Activated T-cell treated with anti-CD3 and anti-CD28 coated beads, Interleukin-2, amount 50 U/mL, for 72 hours (primary cell): Measurements from ENCODE around the gene RICTOR. TPM values are rescaled to one million over a fixed set of nuclear protein-coding genes. Genes with fewer than 3 reads are reported as not detected.

Experiments
- ATAC-seq, 2 donors: fragments of 150-1000 bp; cut with Tn5 transposase; replicated peaks in 1 of 2; 2 replicates each; pipeline ENCODE4 v1.10.0; 2021; ENCODE audit warnings: moderate library complexity in 2 of 2, mild to moderate bottlenecking in 1 of 2
- DNase-seq, 2 donors: peaks; one replicate each; pipeline ENCODE4 v3.0.0; 2021 to 2022; ENCODE audit warnings: mixed read lengths in 1 of 2
- H3K27ac Mint-ChIP-seq: one replicate; pipeline ENCODE4 v1.8.0; 2022; ENCODE audit warnings: mild to moderate bottlenecking, moderate library complexity, mixed read lengths
- H3K27me3 Mint-ChIP-seq: one replicate; pipeline ENCODE4 v1.8.0; 2022; ENCODE audit warnings: low read depth, mixed read lengths
- H3K36me3 Mint-ChIP-seq, 2 donors: one replicate each; pipeline ENCODE4 v1.8.0; 2022; ENCODE audit warnings: mixed read lengths in 2 of 2, mild to moderate bottlenecking in 1 of 2; ENCODE audit not compliant: insufficient read depth in 2 of 2
- H3K4me1 Mint-ChIP-seq: one replicate; pipeline ENCODE4 v1.8.0; 2022; ENCODE audit warnings: low read depth, mixed read lengths
- H3K4me3 Mint-ChIP-seq, 2 donors: one replicate each; pipeline ENCODE4 v1.8.0; 2022; ENCODE audit warnings: mild to moderate bottlenecking in 2 of 2, mixed read lengths in 2 of 2, moderate library complexity in 2 of 2
- H3K9me3 Mint-ChIP-seq, 2 donors: one replicate each; pipeline ENCODE4 v1.8.0; 2022; ENCODE audit warnings: mixed read lengths in 2 of 2
- total RNA-seq, 2 donors: library from RNA; stranded (reverse); gene quantifications; one replicate each; pipeline ENCODE4 v1.2.3, GENCODE V29; 2022

Gene RICTOR
- total RNA-seq, 2 donors from 2014 or later: 34.6 to 47.0 TPM

DNA sequence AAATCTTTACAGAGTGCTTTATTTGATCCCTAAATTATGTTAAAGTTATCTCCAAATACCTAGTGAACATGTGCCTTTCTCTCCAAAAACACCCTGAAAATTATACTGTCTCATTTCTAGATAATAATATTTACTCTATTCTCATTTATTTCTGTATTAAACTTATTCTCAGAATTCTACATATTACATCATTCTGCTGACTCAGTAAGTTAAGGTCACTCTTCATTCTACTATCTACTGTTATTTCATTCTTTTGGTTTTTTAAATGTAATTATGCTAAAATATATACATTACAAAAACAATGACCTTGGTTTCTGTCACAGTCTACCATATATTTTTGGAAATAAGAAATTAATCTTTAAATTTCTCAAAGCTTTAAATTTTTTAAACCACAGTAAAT, 96.2 kb downstream of the RICTOR start:
- no peak overlapping the region for H3K27ac Mint-ChIP-seq
- H3K4me3 Mint-ChIP-seq: no peak overlapping the region
- peaks cover 0 to 10% of the 10 kb centered on the region in 2 donors for H3K36me3 Mint-ChIP-seq
- DNase-seq: no peak
- no peaks in the 10 kb centered on the region for H3K9me3 Mint-ChIP-seq
- no peaks in the 10 kb centered on the region for H3K4me1 Mint-ChIP-seq
- H3K27me3 Mint-ChIP-seq: no peaks in the 10 kb centered on the region
- no peak for ATAC-seq

DNA sequence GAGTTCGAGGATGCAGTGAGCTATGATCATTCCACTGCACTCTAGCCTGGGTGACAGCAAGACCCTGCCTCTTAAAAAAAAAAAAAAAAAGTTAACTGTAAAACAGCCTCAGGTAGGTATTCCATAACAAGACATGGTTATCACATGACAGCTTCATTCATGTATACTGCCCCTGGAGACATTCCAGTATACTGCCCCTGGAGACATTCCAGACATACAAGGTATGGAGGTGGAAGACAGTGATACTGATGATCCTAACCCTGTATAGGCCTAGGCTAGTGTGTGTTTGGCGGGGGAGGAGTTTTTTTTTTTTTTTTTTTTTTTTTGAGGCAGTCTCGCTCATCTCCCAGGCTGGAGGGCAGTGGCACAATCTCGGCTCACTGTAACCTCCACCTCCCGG, 105.5 kb downstream of the RICTOR start:
- Mint-ChIP-seq H3K4me1 (no peaks in the 10 kb centered on the region), H3K27ac (no peak overlapping the region), H3K9me3 (no peaks in the 10 kb centered on the region), H3K36me3 (peaks cover 0 to 1% of the 10 kb centered on the region in 2 donors), H3K27me3 (no peaks in the 10 kb centered on the region), H3K4me3 (no peak overlapping the region)
- no peak for DNase-seq
- no peak for ATAC-seq

DNA sequence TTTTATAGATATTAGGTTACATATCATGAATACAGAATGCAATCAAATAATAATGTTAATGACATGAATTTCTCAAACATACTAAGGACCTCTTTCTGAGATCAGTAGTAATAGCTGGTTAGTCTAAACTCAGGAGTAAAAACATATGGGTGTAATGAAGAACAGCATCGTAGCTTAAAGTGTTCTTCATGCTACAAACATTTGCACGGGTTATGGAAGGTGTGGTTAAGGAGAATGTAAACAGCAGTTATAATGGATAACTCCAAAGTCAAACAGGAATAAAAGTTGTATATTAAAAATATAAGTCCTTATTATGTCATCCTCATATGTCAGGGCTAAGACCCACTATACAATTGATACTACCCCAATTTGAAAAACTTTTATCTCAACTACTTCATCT, 112.5 kb downstream of the RICTOR start:
- Mint-ChIP-seq H3K27me3 (no peaks in the 10 kb centered on the region), H3K4me3 (no peak overlapping the region), H3K36me3 (peaks cover 1 to 14% of the 10 kb centered on the region in 2 donors), H3K9me3 (no peaks in the 10 kb centered on the region), H3K4me1 (no peaks in the 10 kb centered on the region), H3K27ac (no peak overlapping the region)
- ATAC-seq (no peak), DNase-seq (no peak)

DNA sequence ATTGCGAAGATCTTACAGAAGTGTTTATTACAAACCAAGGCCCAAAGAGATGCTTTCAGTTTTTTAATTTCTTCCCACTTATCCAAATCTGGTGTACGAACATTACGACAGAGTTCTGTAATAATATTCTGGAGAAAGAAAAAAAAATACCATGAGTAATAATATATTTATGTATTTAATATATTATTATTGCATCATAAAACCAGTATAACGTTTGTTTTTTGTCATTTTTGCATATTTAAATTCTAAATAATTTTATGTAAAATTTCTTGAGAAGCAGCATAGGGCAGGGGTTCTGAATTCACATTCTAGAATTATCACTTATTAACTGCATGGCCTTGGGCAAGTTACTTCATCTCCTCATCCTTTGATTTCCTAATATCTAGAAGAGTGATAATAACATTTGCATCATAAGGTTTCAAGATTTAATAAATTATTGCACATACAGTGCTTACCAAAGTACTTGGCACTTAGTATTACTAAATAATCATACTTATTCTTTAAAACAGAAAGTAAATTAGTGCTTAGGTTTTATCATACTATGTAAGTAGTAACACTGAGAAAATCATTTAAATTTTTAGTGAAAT, 120.7 kb downstream of the RICTOR start:
- Mint-ChIP-seq H3K27ac (no peak overlapping the region), H3K27me3 (no peaks in the 10 kb centered on the region), H3K4me1 (no peaks in the 10 kb centered on the region), H3K9me3 (no peaks in the 10 kb centered on the region), H3K4me3 (no peak overlapping the region), H3K36me3 (peaks cover 3 to 13% of the 10 kb centered on the region in 2 donors)
- ATAC-seq: no peak
- DNase-seq: no peak

DNA sequence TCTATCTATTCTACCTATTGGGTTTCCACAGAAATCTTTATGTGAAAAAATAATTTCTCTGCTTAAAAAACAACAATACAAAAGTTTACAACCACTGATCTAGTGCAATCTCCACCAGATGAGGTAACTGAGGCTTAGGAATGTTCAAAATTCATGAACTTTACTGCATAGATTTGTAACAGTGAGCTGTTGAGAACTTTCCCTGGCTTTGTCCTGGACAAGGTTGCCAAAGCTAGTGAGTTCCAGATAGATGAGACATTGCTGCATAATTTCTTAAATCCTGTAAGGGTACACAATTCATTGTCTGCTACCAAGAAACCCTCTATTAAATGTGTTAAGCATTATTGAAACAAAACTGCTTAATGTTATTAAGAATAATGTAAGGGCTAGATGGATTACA, 125.7 kb downstream of the RICTOR start:
- Mint-ChIP-seq H3K27ac (no peak overlapping the region), H3K9me3 (no peaks in the 10 kb centered on the region), H3K36me3 (peaks cover 2 to 17% of the 10 kb centered on the region in 2 donors), H3K4me3 (no peak overlapping the region), H3K4me1 (no peaks in the 10 kb centered on the region), H3K27me3 (no peaks in the 10 kb centered on the region)
- ATAC-seq: no peak
- no peak for DNase-seq

DNA sequence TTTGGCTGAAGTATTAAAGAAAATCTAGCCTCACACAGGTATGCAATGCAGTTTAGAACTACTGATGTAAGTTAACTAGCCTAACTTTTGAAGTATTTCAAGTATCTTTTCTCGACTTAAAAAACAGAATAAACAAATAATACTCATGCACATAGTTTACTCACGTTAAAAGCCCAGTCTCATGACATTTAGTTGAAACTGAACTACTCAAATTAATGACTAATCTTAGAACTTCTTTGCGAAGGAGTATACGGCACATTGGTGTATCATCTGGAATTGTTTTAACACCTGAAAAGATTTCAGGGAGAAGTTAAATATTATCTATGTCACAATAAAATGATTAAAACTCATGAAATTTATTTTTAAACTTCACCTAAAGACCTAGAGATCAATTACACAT, 129.9 kb downstream of the RICTOR start:
- no peaks in the 10 kb centered on the region for H3K4me1 Mint-ChIP-seq
- peaks cover 1 to 11% of the 10 kb centered on the region in 2 donors for H3K36me3 Mint-ChIP-seq
- H3K27me3 Mint-ChIP-seq: no peaks in the 10 kb centered on the region
- no peak overlapping the region for H3K4me3 Mint-ChIP-seq
- ATAC-seq (no peak), DNase-seq (no peak)
- no peaks in the 10 kb centered on the region for H3K9me3 Mint-ChIP-seq
- no peak overlapping the region for H3K27ac Mint-ChIP-seq

DNA sequence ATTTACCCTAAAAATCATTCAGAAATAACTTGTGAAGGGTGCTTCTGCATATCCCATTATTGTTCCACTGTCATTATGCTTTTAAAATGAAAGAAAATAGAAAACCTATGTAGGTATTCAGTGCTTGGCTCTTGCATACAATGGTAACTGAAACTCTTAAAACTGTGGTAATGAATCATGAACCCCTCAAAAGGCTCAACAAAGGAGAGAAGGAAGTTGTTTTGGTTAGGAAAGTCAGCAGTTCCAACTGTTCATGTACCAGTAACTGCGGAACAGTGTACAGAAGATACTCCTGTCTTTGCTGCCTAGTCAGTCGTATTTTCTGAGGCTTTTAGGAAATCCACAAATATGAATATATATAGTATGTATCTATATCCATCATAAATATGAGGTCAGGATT, 132.3 kb downstream of the RICTOR start:
- Mint-ChIP-seq H3K9me3 (no peaks in the 10 kb centered on the region), H3K27me3 (no peaks in the 10 kb centered on the region), H3K36me3 (peaks cover 1 to 11% of the 10 kb centered on the region in 2 donors), H3K4me1 (no peaks in the 10 kb centered on the region), H3K27ac (no peak overlapping the region), H3K4me3 (no peak overlapping the region)
- ATAC-seq: no peak
- no peak for DNase-seq

DNA sequence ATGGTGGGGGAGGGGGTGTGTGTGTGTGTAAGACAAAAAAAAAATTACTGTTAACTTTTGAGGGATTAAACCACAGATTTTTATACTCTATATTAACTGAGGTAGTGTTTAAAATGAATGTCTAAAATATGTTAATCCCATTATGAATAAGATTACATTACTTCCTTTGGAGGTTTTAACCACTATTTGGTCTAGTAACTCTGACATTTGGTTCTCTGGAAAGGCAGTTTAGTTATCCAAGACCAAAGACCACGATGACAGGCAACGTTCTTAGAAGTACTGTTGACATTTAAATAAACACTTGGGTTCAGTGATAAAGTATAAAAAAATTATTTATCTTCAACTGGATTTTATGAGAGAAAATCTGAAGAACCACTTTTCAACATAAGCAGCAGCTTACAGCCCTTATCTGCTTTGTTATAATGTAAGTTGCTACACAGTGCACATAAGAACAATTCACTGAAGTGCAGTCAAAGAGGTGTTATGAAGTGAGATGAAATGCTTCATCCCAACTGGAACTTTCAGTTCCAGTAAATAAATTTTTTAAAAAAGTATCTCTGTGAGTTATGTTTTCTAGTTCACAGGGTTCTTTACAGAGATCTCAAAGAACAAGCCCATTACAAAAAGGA, 133.9 kb downstream of the RICTOR start:
- Mint-ChIP-seq H3K4me1 (no peaks in the 10 kb centered on the region), H3K9me3 (no peaks in the 10 kb centered on the region), H3K4me3 (no peak overlapping the region), H3K27me3 (no peaks in the 10 kb centered on the region), H3K36me3 (peaks cover 1 to 9% of the 10 kb centered on the region in 2 donors), H3K27ac (no peak overlapping the region)
- DNase-seq (no peak), ATAC-seq (no peak)

DNA sequence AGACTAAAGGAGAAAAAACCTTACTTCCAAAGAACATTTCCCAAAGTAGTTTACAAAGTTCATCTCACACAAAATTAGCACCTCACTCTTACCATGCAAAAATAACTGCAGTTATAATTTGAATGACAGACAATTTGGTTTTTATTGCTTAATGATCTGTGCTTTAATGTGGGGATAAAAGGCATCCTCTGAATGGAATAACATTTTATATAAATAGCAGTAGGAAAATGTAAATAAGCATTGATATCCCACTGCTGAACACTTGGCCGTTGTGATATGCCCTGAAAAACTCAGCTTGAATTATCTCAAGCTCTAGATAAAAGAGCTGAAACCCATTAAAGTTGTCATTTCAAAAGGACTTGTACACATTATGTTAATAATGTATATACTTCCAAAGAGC, 135.2 kb downstream of the RICTOR start:
- H3K4me3 Mint-ChIP-seq: no peak overlapping the region
- no peak overlapping the region for H3K27ac Mint-ChIP-seq
- no peaks in the 10 kb centered on the region for H3K9me3 Mint-ChIP-seq
- H3K4me1 Mint-ChIP-seq: no peaks in the 10 kb centered on the region
- H3K27me3 Mint-ChIP-seq: no peaks in the 10 kb centered on the region
- ATAC-seq (no peak), DNase-seq (no peak)
- peaks cover 1 to 5% of the 10 kb centered on the region in 2 donors for H3K36me3 Mint-ChIP-seq

DNA sequence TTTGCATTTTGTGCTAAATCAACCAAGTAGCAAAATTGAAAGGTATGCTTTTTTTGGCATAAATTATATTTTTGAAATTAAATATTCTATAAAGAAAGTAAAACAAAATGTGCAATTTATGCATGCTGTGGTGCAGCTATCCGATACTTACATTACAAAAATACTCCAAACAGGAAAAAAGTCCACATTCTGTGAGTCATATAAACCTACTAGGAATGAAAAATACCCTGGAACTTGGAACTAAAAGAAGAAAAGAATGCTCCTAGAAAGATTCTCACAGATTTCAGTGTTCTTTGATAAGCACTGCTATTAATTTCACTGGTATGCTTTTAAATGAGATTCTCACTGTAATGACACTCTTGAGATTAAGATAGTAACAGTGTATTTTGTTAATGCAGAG, 135.8 kb downstream of the RICTOR start:
- ATAC-seq (no peak), DNase-seq (no peak)
- no peaks in the 10 kb centered on the region for H3K4me1 Mint-ChIP-seq
- no peaks in the 10 kb centered on the region for H3K27me3 Mint-ChIP-seq
- no peak overlapping the region for H3K4me3 Mint-ChIP-seq
- H3K27ac Mint-ChIP-seq: no peak overlapping the region
- H3K9me3 Mint-ChIP-seq: no peaks in the 10 kb centered on the region
- H3K36me3 Mint-ChIP-seq: peaks cover 1 to 5% of the 10 kb centered on the region in 2 donors

DNA sequence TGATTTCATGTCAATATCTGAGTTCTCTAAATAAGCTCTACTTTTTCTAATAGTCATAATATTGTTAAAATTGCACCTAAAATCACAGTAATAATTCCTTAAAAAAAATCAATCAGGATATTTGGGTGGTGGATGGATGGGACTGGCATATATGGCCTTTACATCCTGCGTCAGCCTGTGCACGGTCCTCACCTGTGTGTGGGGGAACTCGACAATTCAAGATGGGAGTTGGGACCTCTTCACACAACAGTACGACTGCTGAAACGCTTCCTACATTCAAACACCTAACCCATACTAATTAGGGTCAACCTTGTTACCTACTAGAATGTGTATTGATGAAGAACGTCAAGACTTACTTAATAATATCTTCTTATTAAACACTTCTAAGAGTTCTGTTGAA, 137.9 kb downstream of the RICTOR start:
- H3K36me3 Mint-ChIP-seq: peaks cover 0 to 2% of the 10 kb centered on the region in 2 donors
- H3K4me3 Mint-ChIP-seq: no peak overlapping the region
- H3K9me3 Mint-ChIP-seq: no peaks in the 10 kb centered on the region
- no peaks in the 10 kb centered on the region for H3K4me1 Mint-ChIP-seq
- H3K27me3 Mint-ChIP-seq: no peaks in the 10 kb centered on the region
- H3K27ac Mint-ChIP-seq: no peak overlapping the region
- ATAC-seq: no peak
- DNase-seq: no peak

DNA sequence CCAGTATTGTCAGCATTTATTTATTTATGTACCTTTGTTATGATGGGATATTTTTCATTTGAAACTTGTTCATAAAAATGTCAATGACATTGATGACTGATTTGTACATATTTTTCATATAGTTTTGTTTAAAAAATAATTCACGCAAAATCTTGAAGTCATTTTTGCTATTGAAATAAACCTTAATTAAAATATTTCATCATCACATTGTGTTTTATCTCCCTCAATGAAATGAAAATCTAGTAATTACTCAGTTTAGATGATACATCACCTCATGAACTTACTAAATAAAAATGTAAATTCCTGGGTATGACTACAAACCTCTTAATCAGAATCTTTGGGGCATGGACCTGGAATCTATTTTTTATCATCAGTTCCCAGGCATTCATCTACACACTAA, 138.8 kb downstream of the RICTOR start:
- H3K27ac Mint-ChIP-seq: no peak overlapping the region
- DNase-seq (no peak), ATAC-seq (no peak)
- no peaks in the 10 kb centered on the region for H3K4me1 Mint-ChIP-seq
- H3K4me3 Mint-ChIP-seq: no peak overlapping the region
- no peaks in the 10 kb centered on the region for H3K9me3 Mint-ChIP-seq
- no peaks in the 10 kb centered on the region for H3K27me3 Mint-ChIP-seq
- H3K36me3 Mint-ChIP-seq: peaks cover 0 to 2% of the 10 kb centered on the region in 2 donors

DNA sequence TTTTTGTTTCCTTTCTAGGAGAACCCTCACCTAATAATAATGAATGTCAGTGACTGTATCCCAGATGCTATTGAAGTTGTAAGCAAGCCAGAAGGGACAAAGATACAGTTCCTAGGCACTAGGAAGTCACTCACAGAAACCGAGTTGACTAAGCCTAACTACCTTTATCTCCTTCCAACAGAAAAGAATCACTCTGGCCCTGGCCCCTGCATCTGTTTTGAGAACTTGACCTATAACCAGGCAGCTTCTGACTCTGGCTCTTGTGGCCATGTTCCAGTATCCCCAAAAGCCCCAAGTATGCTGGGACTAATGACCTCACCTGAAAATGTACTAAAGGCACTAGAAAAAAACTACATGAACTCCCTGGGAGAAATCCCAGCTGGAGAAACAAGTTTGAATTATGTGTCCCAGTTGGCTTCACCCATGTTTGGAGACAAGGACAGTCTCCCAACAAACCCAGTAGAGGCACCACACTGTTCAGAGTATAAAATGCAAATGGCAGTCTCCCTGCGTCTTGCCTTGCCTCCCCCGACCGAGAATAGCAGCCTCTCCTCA, 141.3 kb downstream of the RICTOR start:
- Mint-ChIP-seq H3K27ac (no peak overlapping the region), H3K27me3 (peaks cover 6% of the 10 kb centered on the region), H3K36me3 (peaks cover 0 to 4% of the 10 kb centered on the region in 2 donors), H3K9me3 (peaks cover 0 to 3% of the 10 kb centered on the region in 2 donors), H3K4me1 (no peaks in the 10 kb centered on the region), H3K4me3 (no peak overlapping the region)
- ATAC-seq (no peak), DNase-seq (no peak)

DNA sequence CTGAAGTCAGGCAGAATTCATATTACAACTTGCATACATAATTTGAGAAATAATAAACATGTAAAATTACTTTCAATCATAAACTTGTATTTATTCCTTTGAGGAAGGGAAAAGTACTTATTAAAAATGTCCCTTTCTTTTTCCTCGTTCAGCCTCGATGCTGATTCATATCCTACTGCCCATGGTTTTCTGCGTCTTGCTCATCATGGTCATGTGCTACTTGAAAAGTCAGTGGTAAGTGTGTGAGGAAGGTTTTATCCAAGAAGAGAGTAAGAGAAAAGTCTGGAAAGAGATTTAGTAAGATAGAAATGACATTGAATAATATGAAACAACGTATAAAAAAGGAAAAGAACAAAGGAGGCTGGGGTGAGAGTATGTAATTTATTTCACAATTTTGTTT, 142.5 kb downstream of the RICTOR start:
- H3K9me3 Mint-ChIP-seq: peaks cover 0 to 4% of the 10 kb centered on the region in 2 donors
- ATAC-seq (no peak), DNase-seq (no peak)
- no peak overlapping the region for H3K27ac Mint-ChIP-seq
- H3K4me1 Mint-ChIP-seq: no peaks in the 10 kb centered on the region
- peaks cover 0 to 2% of the 10 kb centered on the region in 2 donors for H3K36me3 Mint-ChIP-seq
- H3K27me3 Mint-ChIP-seq: peaks cover 11% of the 10 kb centered on the region
- no peak overlapping the region for H3K4me3 Mint-ChIP-seq
